Sigmoid colon (tissue), 7 donors: ENCODE results near the gene CHTF8. TPM values are rescaled to one million over a fixed set of nuclear protein-coding genes. Genes with fewer than 3 reads are reported as not detected.
A peak's percentile ranks its signal among the peaks of the same experiment; 100 is the strongest.

ENCODE experiments used
- DNase-seq: peaks from one replicate; pipeline ENCODE4 v3.0.0-alpha.2; 2019
- H3K27ac ChIP-seq, 4 donors: fragments of 200-600 bp; sonication (generic); one replicate each; pipeline ENCODE4 v1.5.1; 2016 to 2019; ENCODE audit warnings: mild to moderate bottlenecking in 1 of 4
- H3K27me3 ChIP-seq, 3 donors: fragments of 200-600 bp; sonication (generic); one replicate each; pipeline ENCODE4 v1.5.1; 2019; ENCODE audit warnings: mild to moderate bottlenecking in 1 of 3
- H3K36me3 ChIP-seq, 4 donors: fragments of 200-600 bp; sonication (generic); one replicate each; pipeline ENCODE4 v1.5.1; 2016 to 2019
- H3K4me1 ChIP-seq, 4 donors: fragments of 200-600 bp; sonication (generic); one replicate each; pipeline ENCODE4 v1.5.1; 2017 to 2019
- H3K4me3 ChIP-seq, 4 donors: fragments of 200-600 bp; sonication (generic); one replicate each; pipeline ENCODE4 v1.5.1; 2017 to 2019; ENCODE audit warnings: mild to moderate bottlenecking in 2 of 4, moderate library complexity in 1 of 4
- H3K9me3 ChIP-seq, 4 donors: fragments of 200-600 bp in 3 of 4; sonication (generic) in 3 of 4; one replicate each; pipeline versions ENCODE4 v1.5.1 to v1.6.1; 2013 to 2019
- EP300 ChIP-seq, 4 donors: sonication (generic); formaldehyde crosslinking; IDR thresholded peaks; one replicate each; pipeline ENCODE4 v1.6.1; 2017; ENCODE audit warnings: antibody characterized with exemption in 4 of 4
- POLR2A ChIP-seq, 2 donors: fragments of 450-650 bp; IDR thresholded peaks; one replicate each; pipeline ENCODE4 v1.6.1; 2016; ENCODE audit warnings: antibody characterized with exemption in 2 of 2, mild to moderate bottlenecking in 2 of 2, moderate library complexity in 2 of 2
- POLR2AphosphoS5 ChIP-seq, 4 donors: sonication (generic); formaldehyde crosslinking; IDR thresholded peaks; one replicate each; pipeline ENCODE4 v1.6.1; 2017; ENCODE audit warnings: antibody characterized with exemption in 4 of 4
- WGBS, 2 donors: extraction: QIAGEN DNeasy Blood & Tissue Kit; methylation state at CpG; one replicate each; pipeline ENCODE4 v1.1.7; 2013; 5-methylcytosine and 5-hydroxymethylcytosine counted together
- intact Hi-C: fragments of 100-400 bp; cut with DNase I; formaldehyde crosslinking; loops from one replicate; pipeline ENCODE4 v1.15.1; 2023
- polyA plus RNA-seq, 3 donors: library from polyadenylated mRNA; stranded (reverse); fragments of 200-250 nt; gene quantifications; one replicate each; pipeline ENCODE4 v1.2.3, GENCODE V29; 2013
- total RNA-seq, 4 donors: library from RNA; depleted of rRNA; stranded (reverse); fragments of >200 nt; gene quantifications; one replicate each; pipeline ENCODE4 v1.1.0, GENCODE V29; 2016
- TF ChIP-seq, protein P1 (sequence below), 4 experiments: fragments of 450-650 bp in 3 of 4; fragments of 200-600 bp in 1 of 4; IDR thresholded peaks; one replicate each; pipeline ENCODE4 v1.5.1; 2016 to 2019; ENCODE audit warnings: antibody characterized with exemption in 4 of 4, mild to moderate bottlenecking in 3 of 4, moderate library complexity in 2 of 4
- donor health status: healthy with polysubstance abuse.
- donor health status: Bipolar disorder and iron deficiency.
- donor health status: healthy.

Gene CHTF8
- total and polyA plus RNA-seq, 7 donors, result 46.3 to 79.2 (median 61.9) TPM

DNA sequence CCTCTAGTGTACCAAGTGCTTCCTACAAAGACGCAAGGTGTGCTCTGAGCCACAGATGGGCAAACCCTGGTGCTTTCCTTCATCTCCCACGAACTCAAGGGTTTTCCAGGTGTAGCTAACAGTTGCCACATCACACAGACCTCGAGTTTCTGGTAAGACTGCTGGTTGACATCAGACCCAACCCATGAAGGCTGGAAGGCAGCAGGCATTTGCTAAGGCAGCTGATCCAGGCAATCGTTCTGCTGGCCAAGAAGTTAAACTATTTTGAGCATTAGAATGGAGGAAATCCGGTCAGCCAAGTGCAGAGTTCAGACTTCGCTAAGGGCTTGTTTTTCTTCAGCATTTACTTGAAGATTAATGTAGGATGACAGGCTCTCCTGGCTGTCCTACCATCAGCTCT, 15.5 kb downstream of the CHTF8 start:
- TF ChIP-seq EP300 (IDR thresholded peaks at IDR 0.05) (no peak), POLR2AphosphoS5 (IDR thresholded peaks at IDR 0.05) (no peak), POLR2A (IDR thresholded peaks at IDR 0.05) (no peak)
- TF ChIP-seq, protein P1, sequence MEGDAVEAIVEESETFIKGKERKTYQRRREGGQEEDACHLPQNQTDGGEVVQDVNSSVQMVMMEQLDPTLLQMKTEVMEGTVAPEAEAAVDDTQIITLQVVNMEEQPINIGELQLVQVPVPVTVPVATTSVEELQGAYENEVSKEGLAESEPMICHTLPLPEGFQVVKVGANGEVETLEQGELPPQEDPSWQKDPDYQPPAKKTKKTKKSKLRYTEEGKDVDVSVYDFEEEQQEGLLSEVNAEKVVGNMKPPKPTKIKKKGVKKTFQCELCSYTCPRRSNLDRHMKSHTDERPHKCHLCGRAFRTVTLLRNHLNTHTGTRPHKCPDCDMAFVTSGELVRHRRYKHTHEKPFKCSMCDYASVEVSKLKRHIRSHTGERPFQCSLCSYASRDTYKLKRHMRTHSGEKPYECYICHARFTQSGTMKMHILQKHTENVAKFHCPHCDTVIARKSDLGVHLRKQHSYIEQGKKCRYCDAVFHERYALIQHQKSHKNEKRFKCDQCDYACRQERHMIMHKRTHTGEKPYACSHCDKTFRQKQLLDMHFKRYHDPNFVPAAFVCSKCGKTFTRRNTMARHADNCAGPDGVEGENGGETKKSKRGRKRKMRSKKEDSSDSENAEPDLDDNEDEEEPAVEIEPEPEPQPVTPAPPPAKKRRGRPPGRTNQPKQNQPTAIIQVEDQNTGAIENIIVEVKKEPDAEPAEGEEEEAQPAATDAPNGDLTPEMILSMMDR (IDR thresholded peaks at IDR 0.05), result no peak
- H3K4me1 ChIP-seq, result peaks cover 0 to 11% (median 5%) of the 10 kb centered on the region in 4 donors
- peaks cover 13 to 71% (median 39%) of the 10 kb centered on the region in 4 donors for H3K36me3 ChIP-seq
- peak; percentile 11 for DNase-seq
- no peaks in the 10 kb centered on the region for H3K27me3 ChIP-seq
- no peaks in the 10 kb centered on the region for H3K9me3 ChIP-seq
- 76 to 78% methylated on average over 6 of the region's 6 CpGs for WGBS, 2 donors
- no peak overlapping the region for H3K4me3 ChIP-seq
- intact Hi-C loops, result loop anchor here (10.0 kb wide), 1 partner anchor 412 kb away; no protein-coding TSS in a partner anchor
- no peak overlapping the region for H3K27ac ChIP-seq

DNA sequence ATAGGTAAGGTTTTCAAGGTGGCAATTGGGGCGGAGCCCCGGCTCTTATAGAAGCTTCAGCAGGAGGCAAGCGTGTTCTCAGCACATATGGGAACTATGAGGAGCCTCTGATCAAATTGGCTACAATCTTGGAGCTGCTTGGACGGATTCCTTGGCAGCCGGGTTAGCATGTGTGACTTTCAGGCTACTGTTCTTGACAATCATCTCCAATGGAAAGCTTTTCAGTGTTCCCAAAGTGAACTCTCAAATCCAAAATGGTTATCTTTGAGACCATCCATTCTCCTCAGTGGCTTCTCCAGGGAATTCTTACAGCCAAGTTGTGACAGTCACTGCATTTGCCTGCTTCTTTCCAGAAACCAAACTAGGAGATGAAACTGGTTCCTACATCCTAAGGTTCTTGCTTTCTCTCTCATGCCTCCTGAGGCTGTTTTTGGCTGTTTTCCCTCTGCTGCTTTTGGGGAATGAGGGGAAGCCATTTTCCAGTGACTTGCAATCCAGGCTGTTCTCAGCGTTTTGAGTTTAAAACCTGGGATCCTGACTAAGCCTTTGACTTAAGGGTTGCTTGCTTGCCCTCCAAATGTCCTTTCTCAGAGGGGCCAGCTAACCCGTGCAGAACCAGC, 16.0 kb downstream of the CHTF8 start:
- Histone ChIP-seq H3K27ac (no peak overlapping the region), H3K9me3 (no peaks in the 10 kb centered on the region), H3K36me3 (peaks cover 13 to 74% (median 39%) of the 10 kb centered on the region in 4 donors), H3K4me1 (peaks cover 0 to 11% (median 5%) of the 10 kb centered on the region in 4 donors), H3K27me3 (no peaks in the 10 kb centered on the region), H3K4me3 (no peak overlapping the region)
- peak; percentile 14 for DNase-seq
- TF ChIP-seq, protein P1 (IDR thresholded peaks at IDR 0.05), result no peak
- TF ChIP-seq POLR2AphosphoS5 (IDR thresholded peaks at IDR 0.05) (no peak), POLR2A (IDR thresholded peaks at IDR 0.05) (no peak)
- intact Hi-C loops, result loop anchor here (10.0 kb wide), 1 partner anchor 412 kb away; no protein-coding TSS in a partner anchor
- WGBS, 2 donors, result 90 to 91% methylated on average over 7 of the region's 7 CpGs

- intact Hi-C loops, result loop anchor here (10.0 kb wide), 1 partner anchor 411 kb away; no protein-coding TSS in a partner anchor
- 73 to 77% methylated on average over 1 of the region's 1 CpG for WGBS, 2 donors
Observed at GRCh38 chr16:69115837-69116236, 16.6 kb downstream of the CHTF8 start.

GRCh38 chr16:69115361-69115760, 17.0 kb downstream of the CHTF8 start:
- no peak overlapping the region for H3K27ac ChIP-seq
- no peak for TF ChIP-seq EP300 (IDR thresholded peaks at IDR 0.05)
- no peak for TF ChIP-seq POLR2AphosphoS5 (IDR thresholded peaks at IDR 0.05)
- TF ChIP-seq, protein P1 (IDR thresholded peaks at IDR 0.05), result no peak
- TF ChIP-seq POLR2A (IDR thresholded peaks at IDR 0.05), result no peak
- H3K36me3 ChIP-seq, result peaks cover 6 to 68% (median 32%) of the 10 kb centered on the region in 4 donors
- intact Hi-C loops, result loop anchor here (10.0 kb wide), 1 partner anchor 411 kb away; no protein-coding TSS in a partner anchor
- no peaks in the 10 kb centered on the region for H3K27me3 ChIP-seq
- peak; percentile 14 for DNase-seq
- no peaks in the 10 kb centered on the region for H3K9me3 ChIP-seq
- WGBS, 2 donors, result 93 to 95% methylated on average over 5 of the region's 5 CpGs
- peaks cover 0 to 11% (median 5%) of the 10 kb centered on the region in 4 donors for H3K4me1 ChIP-seq
- H3K4me3 ChIP-seq, result no peak overlapping the region

More at GRCh38 chr16:69115837-69116236, 16.6 kb downstream of the CHTF8 start:
- TF ChIP-seq, protein P1 (IDR thresholded peaks at IDR 0.05), result no peak
- TF ChIP-seq POLR2AphosphoS5 (IDR thresholded peaks at IDR 0.05) (no peak), POLR2A (IDR thresholded peaks at IDR 0.05) (no peak), EP300 (IDR thresholded peaks at IDR 0.05) (no peak)
- Histone ChIP-seq H3K27me3 (no peaks in the 10 kb centered on the region), H3K4me3 (no peak overlapping the region), H3K27ac (no peak overlapping the region), H3K9me3 (no peaks in the 10 kb centered on the region), H3K4me1 (peaks cover 0 to 11% (median 5%) of the 10 kb centered on the region in 4 donors), H3K36me3 (peaks cover 9 to 71% (median 37%) of the 10 kb centered on the region in 4 donors)
- DNase-seq, result no peak
